HG03108 (cell line): ENCODE results near the gene TANGO2.

Experiments used
- ATAC-seq: cut with Tn5 transposase; IDR thresholded peaks from one replicate; pipeline ENCODE4 v1.9.1; 2021; ENCODE audit warnings: moderate library complexity; ENCODE audit not compliant: unreplicated experiment

The TANGO2 gene

GRCh38 chr22:20113551-20114310 is 92.8 kb downstream of the TANGO2 start:
- no peak for ATAC-seq

GRCh38 chr22:20114506-20115475 is 93.9 kb downstream of the TANGO2 start:
- ATAC-seq: no peak

GRCh38 chr22:20115691-20116375 is 94.9 kb downstream of the TANGO2 start, which contains the start of gene RANBP1:
Gene RANBP1 (plus strand): TSS chr22:20116104. CDS start chr22:20116185, 81 bp downstream.
- no peak for ATAC-seq

DNA sequence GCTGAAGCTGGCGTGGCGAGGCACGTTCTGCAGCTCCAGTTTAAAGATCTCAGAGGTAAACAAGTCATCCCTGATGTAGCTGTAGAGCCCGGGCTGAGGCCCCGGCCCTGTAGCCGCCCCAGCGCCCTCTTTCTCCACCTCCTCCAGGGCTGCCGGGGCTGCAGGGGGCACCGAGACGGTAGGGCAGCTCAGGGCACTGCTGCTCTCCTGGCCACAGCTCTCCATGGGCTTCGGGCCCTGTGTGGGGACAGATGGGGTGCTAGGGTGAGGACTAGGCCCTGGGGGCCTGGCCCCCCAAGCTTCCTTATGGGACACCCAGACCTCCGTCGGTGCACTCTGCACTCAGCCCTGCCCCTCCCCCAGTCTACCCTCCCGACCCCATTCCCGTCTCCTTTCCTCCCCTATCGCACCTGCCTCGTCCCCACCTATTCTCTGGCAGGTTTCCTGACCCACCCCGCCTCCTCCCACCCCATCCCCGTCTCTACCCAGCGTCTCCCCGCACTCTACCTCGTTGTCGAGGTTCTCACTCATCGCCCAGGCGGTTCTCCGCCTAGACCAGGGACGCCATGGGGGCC is 95.6 kb downstream of the TANGO2 start:
- no peak for ATAC-seq
